A673 (cell line): ENCODE measurements around the gene CD180. TPM values are rescaled to one million over a fixed set of nuclear protein-coding genes. Genes with fewer than 3 reads are reported as not detected.
A peak's percentile ranks its signal among the peaks of the same experiment; 100 is the strongest.

ENCODE experiments used
- BruUV-seq: library from RNA; stranded (reverse); fragments of 400-500 nt; replicated peaks from 2 replicates; lab custom pipeline; 2021; lab: Mats Ljungman, UMichigan
- CTCF ChIA-PET: fragments of 300-600 bp; sonication (Branson Sonifier 250); formaldehyde crosslinking; loops from one replicate; lab custom pipeline; 2022; ENCODE audit warnings: antibody characterized with exemption; lab: Charles Lee
- POLR2A ChIA-PET: fragments of 300-600 bp; sonication (Branson Sonifier 250); formaldehyde crosslinking; loops from one replicate; lab custom pipeline; 2022; ENCODE audit warnings: antibody characterized with exemption; ENCODE audit not compliant: low non-redundant PET; lab: Charles Lee
- DNase-seq: peaks from one replicate; pipeline ENCODE4 v3.0.0-alpha.2; 2015; ENCODE audit warnings: low spot score
- H3K27ac ChIP-seq: fragments of 200-600 bp; sonication (generic); 2 replicates; pipeline ENCODE4 v1.5.1; 2016; ENCODE audit warnings: mixed run types, low read depth, mild to moderate bottlenecking, mixed read lengths, antibody characterized with exemption, low read length; ENCODE audit not compliant: poor library complexity, severe bottlenecking
- H3K27me3 ChIP-seq: fragments of 200-600 bp; sonication (generic); replicated peaks from 2 replicates; pipeline ENCODE4 v1.6.1; 2017; ENCODE audit warnings: mixed run types, low read depth, mild to moderate bottlenecking, mixed read lengths, antibody characterized with exemption, low read length; ENCODE audit not compliant: insufficient read depth, poor library complexity
- H3K36me3 ChIP-seq: fragments of 200-600 bp; sonication (generic); 2 replicates; pipeline ENCODE4 v1.6.1; 2016; ENCODE audit warnings: mixed run types, mild to moderate bottlenecking, mixed read lengths, antibody characterized with exemption, low read length; ENCODE audit not compliant: insufficient read depth, poor library complexity, severe bottlenecking
- H3K4me1 ChIP-seq: fragments of 200-600 bp; sonication (generic); 2 replicates; pipeline ENCODE4 v1.6.1; 2017; ENCODE audit warnings: mixed run types, mild to moderate bottlenecking, mixed read lengths, antibody characterized with exemption, low read length; ENCODE audit not compliant: insufficient read depth, poor library complexity, severe bottlenecking
- H3K4me3 ChIP-seq: fragments of 200-600 bp; sonication (generic); 2 replicates; pipeline ENCODE4 v1.5.1; 2016; ENCODE audit warnings: low read depth, mixed run types, mild to moderate bottlenecking, mixed read lengths, low read length; ENCODE audit not compliant: poor library complexity, severe bottlenecking
- H3K9me3 ChIP-seq: fragments of 200-600 bp; sonication (generic); 2 replicates; pipeline ENCODE4 v1.6.1; 2016; ENCODE audit warnings: mixed run types, low read depth, mild to moderate bottlenecking, mixed read lengths, antibody characterized with exemption, low read length; ENCODE audit not compliant: poor library complexity, severe bottlenecking
- CTCF ChIP-seq: fragments of 300-800, 200-600 bp; sonication (generic); conservative IDR thresholded peaks from 2 replicates; pipeline ENCODE4 v1.5.1; 2017; ENCODE audit warnings: low read depth, mild to moderate bottlenecking, antibody characterized with exemption, low read length, moderate library complexity, mixed read lengths
- EZH2 ChIP-seq: fragments of 200-600 bp; sonication (generic); IDR thresholded peaks from 2 replicates; pipeline ENCODE4 v1.6.1; 2017; ENCODE audit warnings: borderline replicate concordance, low read depth, mild to moderate bottlenecking, mixed read lengths, antibody characterized with exemption, low read length; ENCODE audit not compliant: poor library complexity, severe bottlenecking
- intact Hi-C: fragments of 100-400 bp; cut with micrococcal nuclease; formaldehyde crosslinking; loops from one replicate; pipeline ENCODE4 v1.10.0; 2022; ENCODE audit not compliant: unreplicated experiment
- total RNA-seq: library from RNA; stranded (reverse); gene quantifications from 2 replicates; pipeline ENCODE4 v1.2.3, GENCODE V29; 2021

The CD180 gene
- total RNA-seq, 1 experiment from 2014 or later = not detected

GRCh38 chr5:67153292-67153691 is 43.3 kb downstream of the CD180 start:
- no peak for DNase-seq
- no peaks in the 10 kb centered on the region for H3K9me3 ChIP-seq
- no peaks in the 10 kb centered on the region for H3K36me3 ChIP-seq
- no TSS peak for BruUV-seq
- intact Hi-C loops = loop anchor here (10.0 kb wide), 1 partner anchor 1102 kb away; no protein-coding TSS in a partner anchor
- H3K27me3 ChIP-seq = no peaks in the 10 kb centered on the region
- no peak overlapping the region for H3K4me3 ChIP-seq
- CTCF ChIA-PET = no interaction called here
- POLR2A ChIA-PET = no interaction called here
- peaks cover 13% of the 10 kb centered on the region for H3K4me1 ChIP-seq
- TF ChIP-seq CTCF (no peak), EZH2 (no peak)
- no peak overlapping the region for H3K27ac ChIP-seq

- no peaks in the 10 kb centered on the region for H3K27me3 ChIP-seq
- no peaks in the 10 kb centered on the region for H3K9me3 ChIP-seq
- H3K27ac ChIP-seq = no peak overlapping the region
- no peak for DNase-seq
- ChIA-PET POLR2A (no interaction called here), CTCF (no interaction called here)
- intact Hi-C loops = loop anchor here (10.0 kb wide), 1 partner anchor 1102 kb away; no protein-coding TSS in a partner anchor
- H3K36me3 ChIP-seq = no peaks in the 10 kb centered on the region
- no TSS peak for BruUV-seq
- no peak overlapping the region for H3K4me3 ChIP-seq
- no peak for TF ChIP-seq EZH2
- no peak for TF ChIP-seq CTCF
- peaks cover 10% of the 10 kb centered on the region for H3K4me1 ChIP-seq
Observed at GRCh38 chr5:67152400-67152799, 44.2 kb downstream of the CD180 start.

GRCh38 chr5:67149951-67150523 is 46.6 kb downstream of the CD180 start:
- no peaks in the 10 kb centered on the region for H3K27me3 ChIP-seq
- intact Hi-C loops = loop anchor here (2.0 to 10.0 kb wide), 3 partner anchors 161 to 1105 kb away; no protein-coding TSS in a partner anchor
- no peak overlapping the region for H3K4me3 ChIP-seq
- no peak overlapping the region for H3K27ac ChIP-seq
- CTCF ChIA-PET = no interaction called here
- POLR2A ChIA-PET = no interaction called here
- no peaks in the 10 kb centered on the region for H3K9me3 ChIP-seq
- BruUV-seq = no TSS peak
- peaks cover 5% of the 10 kb centered on the region for H3K4me1 ChIP-seq
- TF ChIP-seq EZH2 (no peak), CTCF (peak; percentile 59)
- no peaks in the 10 kb centered on the region for H3K36me3 ChIP-seq
- no peak for DNase-seq
